GM23338 (cell line): Measurements from ENCODE around the gene LRBA. TPM values are rescaled to one million over a fixed set of nuclear protein-coding genes. Genes with fewer than 3 reads are reported as not detected.

Experiments
- ATAC-seq: fragments of 200-7000 bp; cut with Tn5 transposase; 3 replicates; pipeline ENCODE4 v1.9.1; 2020
- DNase-seq: peaks from one replicate; pipeline ENCODE4 v3.0.0-alpha.2; 2015; ENCODE audit warnings: low spot score
- H2AFZ ChIP-seq: fragments of 200-600 bp; sonication (generic); 2 replicates; pipeline ENCODE4 v1.8.0; 2016; ENCODE audit warnings: antibody characterized with exemption, mild to moderate bottlenecking, moderate library complexity
- H3F3A ChIP-seq: fragments of 200-600 bp; sonication (generic); replicated peaks from 2 replicates; pipeline ENCODE4 v1.8.0; 2017; ENCODE audit warnings: antibody characterized with exemption, mixed run types, low read depth
- H3K27ac ChIP-seq: fragments of 200-600 bp; sonication (generic); 2 replicates; pipeline ENCODE4 v1.6.1; 2016; ENCODE audit warnings: low read depth
- H3K27me3 ChIP-seq: fragments of 200-600 bp; sonication (generic); 2 replicates; pipeline ENCODE4 v1.8.0; 2016; ENCODE audit warnings: mild to moderate bottlenecking, mixed run types, moderate library complexity; ENCODE audit not compliant: insufficient read depth
- H3K36me3 ChIP-seq: fragments of 200-600 bp; sonication (generic); 2 replicates; pipeline ENCODE4 v1.8.0; 2016; ENCODE audit warnings: mild to moderate bottlenecking; ENCODE audit not compliant: insufficient read depth
- H3K4me1 ChIP-seq: fragments of 200-600 bp; sonication (generic); 2 replicates; pipeline ENCODE4 v1.8.0; 2016; ENCODE audit warnings: mild to moderate bottlenecking, moderate library complexity; ENCODE audit not compliant: insufficient read depth
- H3K4me2 ChIP-seq: fragments of 200-600 bp; sonication (generic); 2 replicates; pipeline ENCODE4 v1.7.1; 2017; ENCODE audit warnings: mixed run types
- H3K4me3 ChIP-seq: fragments of 200-600 bp; sonication (generic); 2 replicates; pipeline ENCODE4 v1.6.1; 2016; ENCODE audit warnings: mixed run types
- H3K79me2 ChIP-seq: fragments of 200-600 bp; sonication (generic); replicated peaks from 2 replicates; pipeline ENCODE4 v1.8.0; 2017; ENCODE audit warnings: mild to moderate bottlenecking; ENCODE audit not compliant: insufficient read depth
- H3K9me2 ChIP-seq: fragments of 200-600 bp; sonication (generic); 2 replicates; pipeline ENCODE4 v1.8.0; 2017; ENCODE audit not compliant: insufficient read depth
- H4K20me1 ChIP-seq: fragments of 200-600 bp; sonication (generic); replicated peaks from 2 replicates; pipeline ENCODE4 v1.8.0; 2017; ENCODE audit warnings: mild to moderate bottlenecking; ENCODE audit not compliant: insufficient read depth
- H3K27ac Mint-ChIP-seq: 2 replicates; pipeline ENCODE4 v1.8.0; 2020; ENCODE audit warnings: inconsistent platforms, mild to moderate bottlenecking, moderate library complexity, mixed read lengths
- H3K27me3 Mint-ChIP-seq: 3 replicates; pipeline ENCODE4 v1.8.0; 2022; ENCODE audit warnings: low read depth, mild to moderate bottlenecking, moderate library complexity, mixed read lengths, inconsistent platforms; ENCODE audit not compliant: insufficient read depth, poor library complexity
- H3K36me3 Mint-ChIP-seq: 3 replicates; pipeline ENCODE4 v1.8.0; 2021; ENCODE audit warnings: low read depth, mild to moderate bottlenecking, inconsistent platforms, moderate library complexity, mixed read lengths
- H3K4me1 Mint-ChIP-seq: 3 replicates; pipeline ENCODE4 v1.8.0; 2020; ENCODE audit warnings: mild to moderate bottlenecking, inconsistent platforms, mixed read lengths
- H3K4me3 Mint-ChIP-seq: 3 replicates; pipeline ENCODE4 v1.8.0; 2021; ENCODE audit warnings: moderate library complexity, mild to moderate bottlenecking, inconsistent platforms, mixed read lengths
- H3K9me3 Mint-ChIP-seq: 3 replicates; pipeline ENCODE4 v1.8.0; 2020; ENCODE audit warnings: moderate library complexity, mild to moderate bottlenecking, inconsistent platforms, mixed read lengths
- CREB1 ChIP-seq: fragments of 250-450 bp; sonication (Bioruptor Pico); IDR thresholded peaks from 2 replicates; pipeline ENCODE4 v1.5.0; 2020; ENCODE audit warnings: low read depth, mild to moderate bottlenecking, moderate library complexity
- CTCF ChIP-seq, 2 experiments: fragments of 200-600 bp in 1 of 2; sonication (generic) in 1 of 2; conservative IDR thresholded peaks; 2 replicates each; pipeline versions ENCODE4 v1.5.1 to v1.6.1; 2016 to 2017; ENCODE audit warnings: antibody characterized with exemption in 2 of 2, low read depth in 2 of 2, mild to moderate bottlenecking in 2 of 2, moderate library complexity in 1 of 2
- ETS1 ChIP-seq: IDR thresholded peaks from 2 replicates; pipeline ENCODE4 v1.6.1; 2016; ENCODE audit warnings: antibody characterized with exemption
- EZH2 ChIP-seq: fragments of 200-600 bp; sonication (generic); IDR thresholded peaks from one replicate; pipeline ENCODE4 v1.8.0; 2017; ENCODE audit warnings: antibody characterized with exemption, mild to moderate bottlenecking, low read depth; ENCODE audit not compliant: unreplicated experiment
- EZH2phosphoT487 ChIP-seq: fragments of 200-600 bp; sonication (generic); IDR thresholded peaks from one replicate; pipeline ENCODE4 v1.8.1; 2018; ENCODE audit warnings: antibody characterized with exemption; ENCODE audit not compliant: unreplicated experiment
- JUNB ChIP-seq: IDR thresholded peaks from one replicate; pipeline ENCODE4 v1.6.1; 2016; ENCODE audit warnings: antibody characterized with exemption; ENCODE audit not compliant: unreplicated experiment
- NANOG ChIP-seq: IDR thresholded peaks from 2 replicates; pipeline ENCODE4 v1.6.1; 2016; ENCODE audit warnings: antibody characterized with exemption, borderline replicate concordance
- POLR2AphosphoS5 ChIP-seq: IDR thresholded peaks from 2 replicates; pipeline ENCODE4 v1.6.1; 2016; ENCODE audit warnings: antibody characterized with exemption, low read depth
- REST ChIP-seq: IDR thresholded peaks from one replicate; pipeline ENCODE4 v1.6.1; 2018; ENCODE audit warnings: antibody characterized with exemption; ENCODE audit not compliant: unreplicated experiment
- STAT1 ChIP-seq: IDR thresholded peaks from one replicate; pipeline ENCODE4 v1.6.1; 2016; ENCODE audit warnings: antibody characterized with exemption; ENCODE audit not compliant: unreplicated experiment
- ZNF114 ChIP-seq: fragments of 250-450 bp; sonication (Bioruptor Pico); IDR thresholded peaks from 2 replicates; pipeline ENCODE4 v1.5.0; 2020; ENCODE audit warnings: mild to moderate bottlenecking, moderate library complexity
- ZNF331 ChIP-seq: fragments of 250-450 bp; sonication (Bioruptor Pico); IDR thresholded peaks from 2 replicates; pipeline ENCODE4 v1.5.0; 2020; ENCODE audit warnings: low read depth, mild to moderate bottlenecking, moderate library complexity
- ZNF462 ChIP-seq: fragments of 250-450 bp; sonication (Bioruptor Pico); IDR thresholded peaks from 2 replicates; pipeline ENCODE4 v1.5.0; 2020; ENCODE audit warnings: mild to moderate bottlenecking, moderate library complexity
- polyA plus RNA-seq: library from polyadenylated mRNA; unstranded; fragments of >200 nt; fragmentation: Nextera tagmentation; extraction: Ambion mirVana; gene quantifications from 2 replicates; pipeline ENCODE4 v1.2.1, GENCODE V29; 2016
- total RNA-seq: library from RNA; depleted of rRNA; stranded (reverse); fragments of >200 nt; shearing (Covaris generic); gene quantifications from 2 replicates; pipeline ENCODE4 v1.2.3, GENCODE V29; 2014

LRBA gene
- total and polyA plus RNA-seq, 2 experiments from 2014 or later = 23.3 to 126 TPM

GRCh38 chr4:150931005-150931404 is 84.1 kb downstream of the LRBA start:
- peaks cover 49% of the 10 kb centered on the region for H3K79me2 ChIP-seq
- Mint-ChIP-seq H3K4me3 (no peak overlapping the region), H3K36me3 (peaks cover 10% of the 10 kb centered on the region; the same call in 2 of the 3 replicates), H3K4me1 (peaks cover 3% of the 10 kb centered on the region), H3K27ac (no peak overlapping the region), H3K27me3 (peaks cover 2% of the 10 kb centered on the region), H3K9me3 (no peaks in the 10 kb centered on the region)
- no peak overlapping the region for H3K4me2 ChIP-seq
- no peaks in the 10 kb centered on the region for H3K4me1 ChIP-seq
- DNase-seq = no peak
- H3K36me3 ChIP-seq = no peaks in the 10 kb centered on the region
- no peak for ATAC-seq
- H3K27me3 ChIP-seq = no peaks in the 10 kb centered on the region
- H2AFZ ChIP-seq = no peak overlapping the region
- TF ChIP-seq EZH2 = no peak
- TF ChIP-seq ZNF114 (CRISPR knock-in tag) = no peak
- TF ChIP-seq JUNB = no peak
- no peak for TF ChIP-seq ZNF331 (CRISPR knock-in tag)
- no peak for TF ChIP-seq ZNF462
- no peak for TF ChIP-seq POLR2AphosphoS5
- TF ChIP-seq NANOG = no peak
- TF ChIP-seq STAT1 = no peak
- TF ChIP-seq CREB1 (CRISPR knock-in tag) = no peak
- no peak for TF ChIP-seq REST
- no peak for TF ChIP-seq CTCF (conservative IDR thresholded peaks at IDR 0.05; ENCODE audit: low read depth in 2 of 2)
- TF ChIP-seq ETS1 = no peak
- no peak for TF ChIP-seq EZH2phosphoT487
- H3K27ac ChIP-seq = no peak overlapping the region
- no peak overlapping the region for H3K4me3 ChIP-seq
- no peaks in the 10 kb centered on the region for H3F3A ChIP-seq
- H3K9me2 ChIP-seq = no peaks in the 10 kb centered on the region
- no peaks in the 10 kb centered on the region for H4K20me1 ChIP-seq
